ENCODE measurements around the gene IL17RA. TPM values are rescaled to one million over a fixed set of nuclear protein-coding genes. Genes with fewer than 3 reads are reported as not detected.

The IL17RA gene
- total and polyA plus RNA-seq, 2 donors (not counting 3 experiments of a cell fraction or from before 2014, with no cell fraction given), result 13.0 to 19.3 TPM

- H3K27me3 ChIP-seq (ENCODE audit: control insufficient read depth in 2 of 2, insufficient read depth in 2 of 2, low read length in 2 of 2), result no peaks in the 10 kb centered on the region
- H3K4me1 ChIP-seq (ENCODE audit: control insufficient read depth, extremely low read depth, insufficient read depth, low read length), result no peaks in the 10 kb centered on the region
- peaks cover 0 to 23% of the 10 kb centered on the region in 2 experiments for H3K36me3 ChIP-seq (ENCODE audit: control insufficient read depth in 2 of 2, extremely low read depth in 1 of 2, insufficient read depth in 2 of 2, low read length in 2 of 2)
- no peaks in the 10 kb centered on the region for H3K9me1 ChIP-seq (replicated peaks; ENCODE audit: control insufficient read depth, extremely low read depth, insufficient read depth, low read length)
- POLR2A ChIA-PET, result no interaction called here
- FAIRE-seq, result no peak
- H3K27ac ChIP-seq (ENCODE audit: insufficient read depth, low read depth, low read length), result no peak overlapping the region
- H3K79me2 ChIP-seq (ENCODE audit: control insufficient read depth, insufficient read depth, low read length), result no peaks in the 10 kb centered on the region
- TF ChIP-seq POLR2AphosphoS5 (IDR thresholded peaks at IDR 0.05; ENCODE audit: insufficient read depth, low read depth, low read length) (no peak), FOS (IDR thresholded peaks at IDR 0.05; ENCODE audit: borderline replicate concordance, insufficient read depth, low read length) (no peak), JUN (IDR thresholded peaks at IDR 0.05; ENCODE audit: borderline replicate concordance, insufficient read depth, insufficient read length, low read depth) (no peak), EZH2 (IDR thresholded peaks at IDR 0.05; ENCODE audit: borderline replicate concordance, low read depth, low read length, severe bottlenecking) (no peak), POLR2A (IDR thresholded peaks at IDR 0.05; ENCODE audit: low read depth, low read length) (no peak), MAX (IDR thresholded peaks at IDR 0.05; ENCODE audit: insufficient read depth, insufficient read length) (no peak), CTCF (IDR thresholded peaks at IDR 0.05; ENCODE audit: extremely low read depth in 1 of 2, insufficient read depth in 1 of 2, low read depth in 1 of 2, low read length in 2 of 2) (no peak), GATA2 (IDR thresholded peaks at IDR 0.05; ENCODE audit: insufficient read depth, insufficient read length, low read depth, low read length) (no peak), MYC (IDR thresholded peaks at IDR 0.05; ENCODE audit: low read depth, low read length) (no peak)
- no peak overlapping the region for H3K4me2 ChIP-seq (ENCODE audit: insufficient read depth, low read length)
- no TSS peak for BruUV-seq (replicated peaks)
- CTCF ChIA-PET, result interaction anchor here (1.5 kb wide), 1 partner anchor 28 kb away, joined by 5 read pairs; no protein-coding TSS in a partner anchor
- intact Hi-C loops (cut with micrococcal nuclease), result no loop called here
- no peak overlapping the region for H3K9ac ChIP-seq (replicated peaks; ENCODE audit: extremely low read depth, insufficient read depth, low read length)
- no peak overlapping the region for H3K4me3 ChIP-seq (replicated peaks in 1 of 3; ENCODE audit: insufficient read depth in 1 of 3, low read depth in 1 of 3, low read length in 3 of 3)
- H2AFZ ChIP-seq (ENCODE audit: low read depth, low read length), result no peak overlapping the region
- no peaks in the 10 kb centered on the region for H4K20me1 ChIP-seq (replicated peaks; ENCODE audit: control insufficient read depth, extremely low read depth, insufficient read depth, low read length)
- dilution Hi-C loops (cut with MboI; ENCODE audit: extremely low pct_ligation_motif_present, low sequenced_read_pairs), result no loop called here
- no peak for DNase-seq (ENCODE audit: low read depth, low spot score)
- H3K9me3 ChIP-seq (replicated peaks; ENCODE audit: control insufficient read depth, insufficient read depth, low read length), result no peaks in the 10 kb centered on the region
Measured at GRCh38 chr22:17143101-17143500, 58.3 kb downstream of the IL17RA start.
